GM21619 (cell line): ENCODE results near the gene ZC3H4.
"Not testable (repeated sequence)": the region's sequence is repeated elsewhere in the genome, so short reads cannot be mapped to it uniquely, and the experiment has no call there.

Source experiments
- ATAC-seq: cut with Tn5 transposase; IDR thresholded peaks from one replicate; pipeline ENCODE4 v1.9.1; 2021; ENCODE audit not compliant: unreplicated experiment

ZC3H4 gene

DNA sequence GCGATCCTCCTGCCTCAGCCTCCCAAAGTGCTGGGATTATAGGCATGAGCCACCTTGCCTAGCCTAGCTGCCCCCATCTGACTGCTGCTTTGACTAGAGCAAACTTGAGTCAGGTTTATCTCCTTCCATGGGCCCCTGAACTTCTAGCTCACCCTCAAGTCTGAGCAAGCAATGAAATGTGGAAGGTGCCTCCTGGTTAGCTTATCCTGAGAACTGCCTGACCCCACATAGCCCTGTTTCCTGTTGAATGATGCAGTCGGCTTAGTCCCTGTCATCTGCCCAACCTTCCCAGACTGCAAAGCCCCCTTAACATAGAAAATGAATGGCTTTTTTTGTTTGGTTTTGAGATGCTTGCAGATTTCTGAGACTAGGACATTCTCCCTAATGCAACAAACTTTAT lies 56.2 kb downstream of the ZC3H4 start:
- ATAC-seq: no peak

DNA sequence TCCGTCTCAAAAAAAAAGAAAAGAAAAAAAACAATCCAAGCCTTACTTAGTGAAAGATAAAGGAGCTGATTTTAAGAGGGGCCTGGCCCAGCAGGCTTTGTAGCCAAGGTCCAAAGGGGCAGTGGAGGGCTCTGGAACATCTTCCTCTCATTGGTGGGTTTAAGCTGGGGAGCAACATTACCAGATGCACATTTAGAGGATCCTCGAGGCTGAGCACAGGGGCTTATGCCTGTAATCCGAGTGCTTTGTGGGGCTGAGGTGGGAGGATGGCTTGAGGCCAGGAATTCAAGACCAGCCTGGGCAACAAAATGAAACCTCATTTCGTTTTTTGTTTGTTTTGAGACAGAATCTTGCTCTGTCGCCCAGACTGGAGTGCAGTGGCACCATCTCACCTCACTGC lies 57.2 kb downstream of the ZC3H4 start:
- no peak for ATAC-seq

DNA sequence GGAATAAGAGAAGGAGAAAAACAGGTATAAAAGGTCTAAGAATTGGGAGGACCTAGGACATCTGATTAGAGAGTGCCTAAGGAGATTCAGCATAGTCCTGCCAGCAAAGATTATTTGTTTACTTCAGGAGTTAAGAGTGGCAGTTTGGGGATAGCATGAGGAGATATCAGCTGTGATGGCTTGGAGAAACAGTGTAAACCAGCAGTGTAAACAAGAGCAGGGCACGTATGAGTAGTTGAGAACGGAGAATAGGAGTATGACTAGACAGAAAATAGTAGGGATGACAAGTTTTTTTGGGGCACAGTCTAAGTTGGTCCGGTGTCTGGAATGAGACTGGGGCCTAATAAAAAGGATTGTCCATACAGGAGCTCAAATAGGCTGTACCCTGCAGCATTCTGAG lies 63.0 kb downstream of the ZC3H4 start:
- not testable (repeated sequence) for ATAC-seq

DNA sequence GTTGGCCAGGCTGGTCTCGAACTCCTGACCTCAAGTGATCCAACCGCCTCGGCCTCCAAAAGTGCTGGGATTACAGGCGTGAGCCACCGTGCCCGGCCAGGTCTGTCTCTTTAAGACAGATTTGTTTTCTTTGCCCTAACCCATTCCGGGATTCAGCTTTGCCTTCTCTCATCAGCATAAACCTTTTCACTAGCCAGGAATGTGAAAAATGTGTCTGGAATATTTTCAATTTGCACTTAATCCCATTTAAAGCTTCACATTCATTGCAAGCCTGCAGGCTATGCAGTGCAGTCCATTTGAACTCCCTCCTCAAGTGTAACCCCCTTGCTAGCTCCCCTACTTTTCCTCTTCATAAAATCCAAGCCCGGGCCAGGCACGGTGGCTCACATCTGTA lies 64.3 kb downstream of the ZC3H4 start:
- ATAC-seq: no peak

DNA sequence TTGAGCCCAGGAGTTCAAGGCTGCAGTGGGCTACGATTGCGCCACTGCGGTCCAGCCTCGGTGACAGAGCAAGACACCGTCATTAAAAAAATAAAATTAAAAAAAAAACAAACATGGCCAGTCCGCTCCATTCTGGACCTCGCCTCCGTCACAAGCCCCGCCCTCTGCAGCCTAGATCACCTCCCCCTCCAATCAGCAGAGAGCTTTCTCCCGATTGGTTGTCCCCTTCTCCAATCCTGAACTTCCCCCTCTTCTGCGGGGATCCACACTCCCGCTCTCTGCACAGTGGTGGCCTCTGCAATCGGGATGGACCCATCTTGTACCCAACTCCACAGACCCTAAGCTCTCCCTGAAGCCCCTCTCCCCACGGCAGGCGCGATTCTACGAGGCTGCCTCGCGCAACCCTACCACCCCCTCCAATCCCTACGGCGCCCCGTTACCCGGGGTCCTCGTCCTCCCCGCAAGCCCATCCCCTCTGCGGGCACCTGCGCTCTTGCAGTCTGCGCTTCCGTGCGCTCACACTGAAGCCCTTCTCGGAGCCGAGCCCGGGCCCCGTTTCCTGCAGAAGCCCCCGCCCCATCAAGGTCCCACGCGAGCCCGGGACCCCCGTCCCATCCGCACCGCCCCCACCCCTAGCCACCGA lies 65.7 kb downstream of the ZC3H4 start:
- peak; percentile 41 for ATAC-seq

DNA sequence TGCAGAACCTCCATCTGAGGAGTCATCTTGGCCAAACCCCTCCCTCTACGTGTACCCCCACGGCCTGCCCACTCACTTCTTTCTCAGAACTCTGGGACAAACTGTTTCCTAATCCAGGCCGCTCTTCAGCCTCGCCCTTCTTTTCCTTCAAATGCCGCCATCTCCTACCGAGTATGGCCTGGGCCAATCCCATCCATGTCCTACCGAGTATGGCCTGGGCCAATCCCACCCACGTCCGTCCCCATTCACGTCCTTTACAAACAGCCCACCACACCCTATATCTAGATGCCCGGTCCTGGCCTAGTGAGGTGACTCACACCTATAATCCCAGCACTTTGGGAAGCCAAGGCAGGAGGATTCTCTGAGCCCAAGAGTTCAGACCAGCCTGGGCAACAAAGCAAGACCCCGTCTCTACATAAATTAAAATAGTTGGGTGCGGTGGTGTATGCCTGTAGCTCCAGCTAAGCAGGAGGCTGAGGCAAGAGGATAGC lies 66.3 kb downstream of the ZC3H4 start:
- ATAC-seq: no peak

DNA sequence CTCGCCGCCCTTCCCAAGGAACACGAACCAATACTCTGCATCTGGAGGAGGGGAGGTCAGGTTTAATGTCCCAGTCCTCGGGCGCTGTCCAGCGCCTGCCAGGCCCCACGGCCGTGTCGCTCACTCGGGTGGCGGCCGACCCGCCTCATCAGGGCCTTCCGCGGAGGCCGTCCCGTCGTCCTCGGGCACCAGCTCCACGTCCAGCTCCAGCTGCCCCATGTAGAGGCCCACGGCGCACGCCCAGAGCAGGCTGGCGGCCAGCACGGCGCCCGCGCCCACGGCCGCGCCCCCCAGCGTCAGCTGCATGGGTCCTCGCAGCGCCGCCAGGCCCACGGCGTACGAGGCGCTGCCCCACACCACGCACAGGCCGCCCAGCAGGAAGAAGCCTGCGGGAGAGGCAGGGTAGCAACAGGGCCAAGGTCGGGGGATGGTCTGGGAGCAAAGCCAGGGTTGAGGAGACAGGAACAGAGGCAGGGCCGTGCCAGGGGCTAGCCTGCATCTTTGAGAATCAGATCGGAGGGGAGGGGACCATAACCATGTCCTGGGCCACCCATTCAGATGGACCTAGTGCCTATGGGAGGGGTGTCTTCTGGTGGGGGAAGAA lies 67.6 kb downstream of the ZC3H4 start:
- no peak for ATAC-seq

DNA sequence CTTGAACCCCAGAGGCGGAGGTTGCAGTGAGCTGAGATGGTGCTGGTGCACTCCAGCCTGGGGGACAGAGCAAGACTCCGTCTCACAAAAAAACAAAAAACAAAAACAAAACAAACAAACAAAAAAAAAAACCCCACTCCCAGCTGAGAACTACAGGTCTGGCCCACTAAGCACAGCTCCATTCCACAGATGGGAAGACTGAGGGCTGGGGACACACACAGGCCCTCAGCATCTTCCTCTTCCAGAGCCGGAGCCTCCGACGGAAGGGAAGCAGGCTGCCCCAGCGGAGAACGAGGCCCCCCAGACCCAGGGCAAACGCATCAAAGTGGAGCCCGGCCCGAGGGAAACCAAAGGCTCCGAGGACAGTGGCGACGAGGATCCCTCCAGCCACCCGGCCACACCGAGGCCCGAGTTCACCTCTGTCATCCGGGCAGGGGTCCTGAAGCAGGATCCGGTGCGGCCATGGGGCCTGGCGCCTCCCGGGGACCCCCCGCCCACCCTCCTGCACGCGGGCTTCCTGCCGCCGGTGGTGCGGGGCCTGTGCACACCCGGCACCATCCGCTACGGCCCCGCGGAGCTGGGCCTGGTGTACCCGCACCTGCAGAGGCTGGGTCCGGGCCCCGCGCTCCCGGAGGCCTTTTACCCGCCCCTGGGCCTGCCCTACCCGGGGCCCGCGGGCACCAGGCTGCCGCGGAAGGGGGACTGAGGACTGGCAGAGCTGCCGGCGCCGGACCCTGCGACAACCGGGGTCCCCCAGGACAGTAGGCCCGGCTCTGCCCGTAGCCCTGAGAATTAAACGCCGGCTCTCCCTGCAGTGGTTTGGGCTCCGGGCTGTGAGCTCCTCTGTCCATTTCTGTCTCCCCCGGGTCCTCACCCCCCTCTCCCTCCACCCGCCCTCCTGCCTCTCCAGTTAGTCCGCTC lies 68.4 kb downstream of the ZC3H4 start:
- ATAC-seq: no peak

DNA sequence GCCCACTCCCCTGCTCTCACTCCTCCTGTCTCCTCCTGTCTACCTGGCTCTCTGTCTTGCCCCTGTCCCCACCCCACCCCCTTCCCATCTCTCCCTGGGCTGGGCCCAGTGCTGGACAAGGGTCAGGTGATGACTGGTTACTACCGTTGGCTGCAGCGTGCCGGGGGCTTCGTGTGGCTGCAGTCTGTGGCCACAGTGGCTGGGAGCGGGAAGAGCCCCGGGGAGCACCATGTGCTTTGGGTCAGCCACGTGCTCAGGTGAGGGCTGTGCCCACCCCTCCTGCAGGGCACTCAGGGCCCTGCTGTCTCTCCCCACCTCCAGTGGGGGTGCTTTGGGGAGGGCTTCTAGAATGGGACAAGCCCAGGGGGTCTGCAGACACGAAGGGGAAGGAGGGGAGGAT lies 72.7 kb downstream of the ZC3H4 start:
- no peak for ATAC-seq

DNA sequence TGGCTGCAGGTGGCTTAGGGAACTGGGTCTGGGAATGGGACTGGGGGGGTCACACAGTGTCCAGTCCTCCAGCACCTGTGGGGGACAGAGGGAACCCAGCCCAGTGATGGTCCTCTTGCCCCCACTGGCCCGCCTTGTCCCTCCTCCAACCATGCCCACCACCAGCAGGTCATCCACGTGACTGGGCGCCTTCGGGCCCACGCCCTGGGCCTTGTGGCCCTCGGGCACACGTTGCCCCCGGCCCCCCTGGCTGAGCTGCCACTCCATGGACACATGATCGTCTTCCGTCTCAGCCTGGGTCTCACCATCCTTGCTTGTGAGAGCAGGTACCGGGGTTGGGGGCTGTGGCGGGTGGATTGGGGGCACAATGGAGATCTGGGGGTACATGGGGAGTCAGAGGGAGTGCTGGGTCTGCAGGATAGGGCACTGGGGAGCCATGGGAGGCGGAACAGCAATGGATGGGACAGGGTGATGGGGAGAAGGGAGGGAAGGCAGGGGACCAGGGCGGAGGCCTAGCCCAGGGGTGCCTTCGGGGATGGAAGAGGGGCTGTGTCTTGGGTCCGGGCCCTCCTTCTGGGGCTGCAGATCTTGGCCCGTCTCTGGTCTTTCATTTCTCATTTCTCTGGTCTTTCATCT lies 74.2 kb downstream of the ZC3H4 start:
- ATAC-seq: no peak

DNA sequence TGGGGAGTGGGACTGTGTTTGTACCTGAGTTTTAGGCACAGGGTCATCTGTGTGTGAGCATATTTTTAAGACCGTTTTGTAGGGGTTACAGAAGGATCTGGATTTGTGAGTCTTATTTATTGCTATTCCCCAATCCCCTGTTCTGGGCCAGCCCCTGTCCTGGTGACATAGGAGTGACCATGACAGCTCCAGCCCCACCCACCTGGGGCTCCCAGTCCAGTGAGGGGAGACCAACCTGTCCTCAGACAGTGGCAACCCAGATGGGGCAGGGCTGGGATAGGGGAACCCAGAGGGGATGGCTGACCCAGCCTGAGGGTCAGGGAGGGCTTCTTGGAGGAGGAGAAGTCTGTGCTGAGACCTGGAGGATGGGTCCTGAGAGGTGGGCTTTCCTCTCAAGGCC lies 75.8 kb downstream of the ZC3H4 start:
- ATAC-seq: no peak

DNA sequence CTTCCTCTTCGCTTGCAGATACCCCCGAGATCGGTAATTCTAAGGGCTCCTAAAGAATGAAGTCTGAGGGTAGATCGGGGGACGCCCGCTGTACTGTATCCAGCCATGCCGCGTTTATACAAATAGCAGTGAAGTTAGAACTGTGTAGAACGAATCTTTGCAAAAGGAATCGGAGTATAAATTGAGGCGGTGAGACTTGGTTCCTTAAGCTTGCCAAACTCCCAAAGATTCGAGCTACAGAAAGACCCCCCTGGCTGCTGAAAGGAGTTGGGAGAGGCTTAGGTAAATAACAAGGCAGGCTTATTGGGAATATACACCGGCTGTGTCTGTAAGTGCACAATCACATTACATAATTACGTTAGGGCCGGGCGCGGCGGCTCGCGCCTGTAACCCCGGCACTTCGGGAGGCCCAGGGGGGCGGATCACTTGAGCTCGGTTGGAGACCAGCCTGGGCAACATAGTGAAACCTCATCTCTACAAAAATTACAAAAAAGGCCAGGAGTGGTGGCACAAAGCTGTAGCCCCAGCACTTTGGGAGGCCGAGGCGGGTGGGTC lies 77.4 kb downstream of the ZC3H4 start:
- ATAC-seq: peak; percentile 30

DNA sequence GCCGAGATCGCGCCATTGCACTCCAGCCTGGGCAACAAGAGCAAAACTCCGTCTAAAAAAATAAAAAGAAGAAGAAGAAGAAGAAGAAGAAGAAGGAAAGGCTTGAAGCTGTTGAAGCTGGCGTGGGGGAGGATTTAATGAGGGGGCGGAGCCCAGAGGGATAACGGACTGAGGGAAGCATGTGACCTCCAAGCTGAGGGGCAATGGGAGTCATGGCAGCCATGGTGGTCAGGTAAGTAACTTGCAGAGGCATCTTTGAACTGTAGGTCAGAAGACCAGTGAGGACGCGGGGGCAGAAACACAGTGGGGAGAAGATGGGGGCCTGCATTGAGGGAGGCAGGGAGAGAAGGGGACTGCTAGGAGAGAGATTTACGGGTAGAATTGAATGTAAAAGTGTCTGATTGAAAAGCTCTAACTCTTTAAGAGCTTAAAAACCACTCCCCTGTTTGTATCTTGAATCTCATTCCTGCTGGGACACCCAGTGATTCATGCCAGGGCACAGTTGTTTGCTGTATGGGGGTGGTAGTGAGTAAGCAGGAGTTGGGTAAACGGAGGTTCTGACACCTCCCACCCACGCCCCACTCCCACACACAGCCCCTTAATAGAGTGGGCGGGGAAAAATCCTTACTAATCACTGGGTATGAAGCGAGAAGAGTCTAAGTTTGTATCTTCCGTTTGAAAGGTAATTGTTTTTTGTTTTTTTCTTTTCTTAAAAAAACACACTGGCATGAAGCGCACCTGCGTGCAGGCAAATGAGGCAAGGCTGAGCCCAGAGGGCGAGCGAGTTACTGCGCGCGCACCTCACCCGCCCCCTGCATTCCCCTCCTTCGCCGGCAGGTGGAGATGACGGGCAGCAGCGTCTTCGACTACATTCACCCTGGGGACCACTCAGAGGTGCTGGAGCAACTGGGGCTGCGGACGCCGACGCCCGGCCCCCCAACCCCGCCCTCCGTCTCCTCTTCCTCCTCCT lies 78.2 kb downstream of the ZC3H4 start:
- peak; percentile 92 for ATAC-seq

DNA sequence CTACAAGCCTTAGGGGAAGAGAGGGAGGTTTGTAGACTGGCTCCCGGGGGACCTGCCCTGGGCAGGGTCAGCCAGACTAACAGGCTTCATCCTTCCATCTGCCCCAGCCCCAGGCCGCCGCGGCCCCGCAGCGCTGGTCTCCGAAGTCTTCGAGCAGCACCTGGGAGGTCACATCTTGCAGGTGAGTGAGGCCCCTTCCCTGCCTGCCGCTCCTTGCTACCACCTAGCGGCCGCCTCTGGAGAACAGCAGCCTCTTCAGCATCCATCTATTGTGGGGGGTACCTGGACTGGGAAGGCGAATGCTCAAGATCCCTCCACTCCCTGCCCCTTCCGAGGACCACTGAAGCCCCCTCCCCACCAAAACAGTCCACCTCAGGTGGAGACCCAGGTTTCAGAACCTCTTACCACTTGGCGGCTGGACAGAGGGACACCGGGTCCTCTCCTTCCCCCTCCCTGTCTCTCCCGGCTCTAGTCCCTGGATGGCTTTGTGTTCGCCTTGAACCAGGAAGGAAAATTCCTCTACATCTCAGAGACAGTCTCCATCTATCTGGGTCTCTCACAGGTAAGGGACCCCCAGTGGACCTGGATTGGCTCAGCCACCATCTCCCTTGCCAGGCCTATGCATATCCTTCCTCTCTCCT lies 81.3 kb downstream of the ZC3H4 start:
- ATAC-seq: no peak

DNA sequence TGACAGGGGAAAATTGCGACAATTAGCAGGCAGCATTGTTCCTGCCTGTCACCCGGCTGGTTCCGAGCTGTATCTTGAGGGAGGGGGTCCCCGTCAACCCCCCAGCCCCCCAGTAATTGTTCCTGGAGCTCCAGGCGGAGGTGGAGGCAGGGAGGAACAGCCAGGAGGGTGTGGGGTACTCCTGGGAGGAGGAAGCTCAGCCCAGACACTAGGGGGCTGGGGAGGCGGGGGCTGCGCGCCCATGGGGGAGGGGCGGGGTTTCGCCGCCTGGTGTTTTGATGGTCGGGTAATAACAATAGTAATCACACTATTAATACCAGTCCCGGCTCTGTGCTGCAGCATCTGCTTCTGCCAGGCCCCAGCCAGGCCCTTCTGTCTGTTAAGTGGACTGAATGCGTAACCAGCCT lies 85.4 kb downstream of the ZC3H4 start:
- no peak for ATAC-seq

DNA sequence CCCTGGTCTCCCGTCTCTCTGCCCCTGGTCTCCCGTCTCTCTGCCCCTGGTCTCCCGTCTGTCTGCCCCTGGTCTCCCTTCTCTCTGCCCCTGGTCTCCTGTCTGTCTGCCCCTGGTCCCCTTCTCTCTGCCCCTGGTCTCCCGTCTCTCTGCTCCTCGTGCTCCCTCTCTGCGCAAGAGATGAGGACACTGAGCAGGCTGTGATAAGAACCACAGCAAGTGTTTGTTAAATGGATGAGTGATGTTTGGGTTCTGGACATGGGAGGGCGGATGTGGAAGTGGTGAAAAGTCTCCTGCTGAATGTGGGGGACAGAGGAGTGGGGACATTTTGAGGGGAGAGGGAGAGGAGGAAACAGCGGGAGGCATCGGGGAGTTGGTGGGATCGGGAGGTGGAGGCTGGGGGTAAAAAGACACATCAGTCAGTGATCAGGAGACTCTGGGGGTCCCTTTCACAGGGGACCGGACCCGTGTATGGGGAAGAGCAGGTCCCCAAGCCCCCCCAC lies 85.9 kb downstream of the ZC3H4 start:
- ATAC-seq: no peak

DNA sequence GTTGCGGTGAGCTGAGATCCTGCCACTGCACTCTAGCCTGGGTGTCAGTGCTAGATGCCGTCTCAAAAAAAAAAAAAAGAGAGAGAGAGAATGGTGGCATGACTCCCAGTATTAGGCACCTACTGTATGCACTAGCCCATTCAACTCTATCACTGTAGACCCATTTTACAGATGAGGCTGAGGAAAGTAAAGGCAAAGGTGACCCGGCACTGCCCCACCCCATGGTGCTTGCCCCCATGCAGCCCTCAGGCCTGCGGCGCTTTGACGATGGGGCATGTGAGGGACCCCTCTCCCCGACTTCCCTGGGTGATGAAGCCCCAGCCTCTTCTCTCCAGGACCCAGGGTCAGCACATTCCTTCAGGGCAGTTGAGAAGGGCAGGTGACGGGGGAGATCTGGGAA lies 86.7 kb downstream of the ZC3H4 start:
- ATAC-seq: no peak

DNA sequence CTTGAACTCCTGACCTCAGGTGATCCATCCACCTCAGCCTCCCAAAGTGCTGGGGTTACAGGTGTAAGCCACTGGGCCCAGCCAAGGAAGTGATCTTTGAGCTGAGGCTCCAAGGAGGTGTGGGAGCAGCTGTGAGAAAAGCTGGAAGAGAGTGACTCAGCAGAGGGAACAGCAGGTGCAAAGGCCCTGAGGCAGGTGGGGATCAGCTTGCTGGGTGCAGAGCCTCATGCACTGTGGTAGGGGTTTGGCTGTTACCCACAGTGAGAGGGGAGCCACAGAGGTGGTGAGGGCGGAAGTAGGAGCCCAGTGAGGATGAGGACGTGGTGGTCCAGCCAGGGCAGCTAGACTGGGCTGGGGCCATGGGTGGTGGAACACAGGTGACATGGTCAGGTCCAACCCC lies 87.4 kb downstream of the ZC3H4 start:
- ATAC-seq: no peak

DNA sequence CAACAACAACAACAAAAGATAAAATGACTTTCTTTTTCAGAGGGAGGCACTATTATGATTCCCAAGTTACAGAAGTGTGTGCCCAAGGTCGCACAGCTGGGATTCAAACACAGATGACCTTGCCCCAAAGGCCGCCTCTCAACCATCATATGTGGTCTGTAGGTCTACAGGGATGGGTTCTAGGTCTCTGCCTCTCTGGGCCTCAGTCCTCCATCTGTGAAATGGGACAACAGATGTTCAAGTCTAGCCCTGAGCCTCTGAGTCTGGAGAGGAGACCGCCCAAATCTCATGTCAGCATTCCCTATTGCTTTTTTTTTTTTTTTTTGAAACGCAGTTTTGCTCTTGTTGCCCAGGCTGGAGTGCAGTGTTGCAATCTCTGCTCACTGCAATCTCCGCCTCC lies 89.1 kb downstream of the ZC3H4 start:
- ATAC-seq: no peak
